ENCODE data around the gene BMPR1A. TPM values are rescaled to one million over a fixed set of nuclear protein-coding genes. Genes with fewer than 3 reads are reported as not detected.
"Not testable (repeated sequence)": the region's sequence is repeated elsewhere in the genome, so short reads cannot be mapped to it uniquely, and the experiment has no call there.

BMPR1A gene
- total RNA-seq, 2 experiments from 2014 or later, result 7.5 to 8.4 TPM

DNA sequence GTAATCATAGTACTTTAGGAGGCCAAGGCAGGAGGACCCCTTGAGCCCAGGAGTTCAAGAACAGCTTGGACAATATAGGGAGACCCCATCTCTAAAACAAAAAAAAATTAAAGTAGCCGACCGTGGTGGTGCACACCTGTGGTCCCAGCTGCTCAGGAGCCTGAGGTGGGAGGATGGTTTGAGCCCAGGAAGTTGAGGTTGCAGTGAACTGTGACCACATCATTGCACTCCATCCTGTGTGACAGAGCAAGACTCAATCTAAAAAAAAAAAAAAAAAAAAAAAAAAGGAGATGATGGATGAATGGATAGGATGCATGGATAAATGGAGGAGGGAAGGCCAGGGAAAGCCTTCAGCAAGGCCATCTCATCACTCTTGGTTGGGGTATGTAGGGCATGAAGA is 33.4 kb upstream of the BMPR1A start:
- DNase-seq, result no peak
- no peaks in the 10 kb centered on the region for H3K9me3 Mint-ChIP-seq
- peaks cover 16% of the 10 kb centered on the region for H3K27me3 Mint-ChIP-seq
- no peak overlapping the region for H3K27ac Mint-ChIP-seq
- no peaks in the 10 kb centered on the region for H3K4me1 Mint-ChIP-seq
- no peaks in the 10 kb centered on the region for H3K36me3 Mint-ChIP-seq
- no peak overlapping the region for H3K4me3 Mint-ChIP-seq

DNA sequence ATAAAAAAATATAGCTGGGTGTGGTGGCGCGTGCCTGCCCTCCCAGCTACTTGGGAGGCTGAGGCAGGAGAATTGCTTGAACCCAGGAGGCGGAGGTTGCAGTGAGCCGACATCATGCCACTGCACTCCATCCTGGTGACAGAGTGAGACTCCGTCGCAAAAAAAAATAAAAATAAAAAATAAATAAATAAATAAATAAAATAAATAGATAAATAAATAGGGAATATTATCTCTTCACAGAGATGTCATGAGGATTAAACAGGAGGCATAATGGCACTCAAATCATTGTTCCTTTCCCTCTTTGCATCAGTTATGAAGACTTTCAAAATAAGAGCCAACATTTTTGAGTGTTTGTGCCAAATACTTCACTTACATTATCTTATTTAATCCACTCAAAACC is 32.0 kb upstream of the BMPR1A start:
- no peak for DNase-seq
- peaks cover 18% of the 10 kb centered on the region for H3K27me3 Mint-ChIP-seq
- H3K4me1 Mint-ChIP-seq, result no peaks in the 10 kb centered on the region

DNA sequence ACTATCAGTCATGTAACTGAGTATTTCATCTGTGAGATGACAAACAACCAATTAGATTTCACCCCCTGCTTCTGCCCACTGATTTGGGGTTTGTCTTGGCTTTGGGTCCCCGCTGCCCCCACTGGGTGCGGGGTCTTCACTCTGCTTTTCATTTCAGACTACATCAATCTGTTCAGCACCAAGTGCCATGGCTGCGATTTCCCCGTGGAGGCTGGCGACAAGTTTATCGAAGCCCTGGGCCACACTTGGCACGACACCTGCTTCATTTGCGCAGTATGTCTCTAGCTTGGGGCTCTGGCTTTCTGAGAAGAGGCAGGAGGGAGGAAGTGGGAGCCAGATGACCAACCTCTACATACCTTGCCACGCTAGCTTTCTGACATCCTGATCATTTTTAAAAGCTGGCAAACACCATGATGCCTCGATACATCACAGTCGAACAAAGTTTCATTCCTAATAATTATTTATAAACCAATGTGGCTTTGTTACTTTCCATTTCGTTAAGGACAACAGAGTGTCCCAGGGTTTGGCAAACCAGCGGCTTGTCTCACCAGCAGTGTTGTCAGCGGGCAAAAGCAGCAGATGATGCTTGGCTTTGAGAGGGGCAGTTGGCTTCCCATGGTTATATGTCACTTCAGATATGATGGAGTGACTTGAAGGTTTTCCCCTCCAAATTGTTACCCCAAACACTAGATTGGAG is 30.3 kb upstream of the BMPR1A start:
- no peaks in the 10 kb centered on the region for H3K36me3 Mint-ChIP-seq
- DNase-seq, result no peak

More for the DNA sequence above, 32.0 kb upstream of the BMPR1A start:
- no peaks in the 10 kb centered on the region for H3K36me3 Mint-ChIP-seq
- no peak overlapping the region for H3K27ac Mint-ChIP-seq
- no peaks in the 10 kb centered on the region for H3K9me3 Mint-ChIP-seq
- H3K4me3 Mint-ChIP-seq, result no peak overlapping the region

DNA sequence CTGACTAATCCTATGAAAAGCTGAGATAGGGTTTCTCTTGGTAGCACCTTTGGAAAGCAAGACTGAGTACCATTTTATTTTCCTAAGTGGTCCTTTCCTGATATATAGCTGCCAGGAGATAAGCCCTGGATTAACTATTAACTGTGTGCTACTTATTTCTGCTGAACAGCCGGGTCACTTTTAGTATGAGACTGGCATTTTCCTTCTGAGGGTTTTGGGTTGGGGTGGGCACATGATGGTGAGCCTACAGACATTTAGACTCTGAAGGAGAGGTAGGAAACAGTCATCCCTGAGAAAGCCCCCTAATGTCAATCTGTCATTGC is 29.8 kb upstream of the BMPR1A start:
- DNase-seq, result no peak
- H3K36me3 Mint-ChIP-seq, result no peaks in the 10 kb centered on the region
- H3K9me3 Mint-ChIP-seq, result no peaks in the 10 kb centered on the region
- H3K4me3 Mint-ChIP-seq, result no peak overlapping the region
- H3K27me3 Mint-ChIP-seq, result peaks cover 6% of the 10 kb centered on the region
- H3K27ac Mint-ChIP-seq, result no peak overlapping the region
- no peaks in the 10 kb centered on the region for H3K4me1 Mint-ChIP-seq

More for the DNA sequence above, 30.3 kb upstream of the BMPR1A start:
- no peak overlapping the region for H3K4me3 Mint-ChIP-seq
- H3K9me3 Mint-ChIP-seq, result no peaks in the 10 kb centered on the region
- H3K4me1 Mint-ChIP-seq, result no peaks in the 10 kb centered on the region
- peaks cover 11% of the 10 kb centered on the region for H3K27me3 Mint-ChIP-seq
- no peak overlapping the region for H3K27ac Mint-ChIP-seq

DNA sequence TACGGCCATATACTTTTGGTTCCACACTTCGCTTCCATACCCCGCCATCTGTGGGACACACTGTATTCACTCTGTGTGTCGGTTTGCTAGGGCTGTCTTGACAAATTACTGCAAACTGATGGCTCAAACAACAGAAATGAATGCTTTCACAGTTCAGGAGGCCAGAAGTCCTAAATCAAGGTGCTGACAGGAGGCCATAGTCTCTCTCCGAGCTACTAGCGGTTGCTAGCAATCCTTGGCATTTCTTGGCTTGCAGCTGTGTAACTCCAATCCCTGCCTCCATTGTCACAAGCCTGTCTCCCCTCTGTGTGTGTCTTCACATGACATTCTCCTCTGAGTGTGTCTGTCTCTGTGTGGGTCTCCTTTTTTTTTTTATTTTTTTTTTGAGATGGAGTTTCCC is 28.9 kb upstream of the BMPR1A start:
- H3K27ac Mint-ChIP-seq, result no peak overlapping the region
- no peak overlapping the region for H3K4me3 Mint-ChIP-seq
- H3K9me3 Mint-ChIP-seq, result no peaks in the 10 kb centered on the region

DNA sequence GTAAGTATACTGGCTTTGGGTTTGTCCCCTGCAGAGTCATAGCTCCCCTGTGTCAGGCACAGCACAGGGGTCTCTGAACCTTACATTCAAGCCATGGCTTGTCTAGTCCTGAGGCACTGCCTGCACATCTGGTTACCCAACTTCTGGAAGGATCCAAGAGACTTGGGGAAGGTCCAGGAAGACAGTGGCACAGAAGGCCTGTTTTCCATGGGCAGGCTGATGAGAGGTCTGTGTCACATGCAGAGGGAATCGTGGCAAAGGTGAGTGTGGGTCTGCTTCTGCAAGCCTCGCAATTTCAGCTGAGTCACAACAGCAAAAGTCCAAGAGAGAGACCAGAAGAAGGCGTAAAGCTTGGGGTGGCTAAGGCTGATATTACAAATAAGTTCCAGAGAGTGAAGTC is 28.4 kb upstream of the BMPR1A start:
- Mint-ChIP-seq H3K4me3 (no peak overlapping the region), H3K9me3 (no peaks in the 10 kb centered on the region), H3K4me1 (no peaks in the 10 kb centered on the region), H3K27me3 (peaks cover 4% of the 10 kb centered on the region), H3K36me3 (no peaks in the 10 kb centered on the region), H3K27ac (no peak overlapping the region)
- no peak for DNase-seq

More for the DNA sequence above, 28.9 kb upstream of the BMPR1A start:
- DNase-seq, result no peak
- Mint-ChIP-seq H3K27me3 (peaks cover 4% of the 10 kb centered on the region), H3K4me1 (no peaks in the 10 kb centered on the region), H3K36me3 (no peaks in the 10 kb centered on the region)

DNA sequence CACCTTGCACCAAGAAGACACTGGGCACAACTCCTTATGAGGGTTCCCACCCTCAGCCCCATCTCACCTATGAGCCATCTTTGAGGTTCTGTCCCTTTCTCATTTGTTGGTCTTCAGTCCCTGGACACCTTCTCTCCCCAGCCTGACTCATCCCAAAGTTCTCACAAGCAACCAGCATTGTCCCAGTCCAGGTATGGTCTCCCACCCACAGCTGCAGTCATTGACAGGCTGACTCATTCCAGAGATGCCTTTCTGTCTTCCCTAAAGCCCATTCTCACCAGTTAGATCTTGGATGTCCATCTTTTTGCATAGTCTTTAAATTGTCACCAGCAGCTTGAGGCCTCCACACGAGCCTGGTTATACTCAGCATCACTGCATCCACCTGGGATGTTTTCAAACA is 26.7 kb upstream of the BMPR1A start:
- no peak overlapping the region for H3K27ac Mint-ChIP-seq
- H3K27me3 Mint-ChIP-seq, result peaks cover 4% of the 10 kb centered on the region
- H3K4me3 Mint-ChIP-seq, result no peak overlapping the region
- DNase-seq, result no peak
- no peaks in the 10 kb centered on the region for H3K9me3 Mint-ChIP-seq
- H3K36me3 Mint-ChIP-seq, result no peaks in the 10 kb centered on the region
- H3K4me1 Mint-ChIP-seq, result no peaks in the 10 kb centered on the region

DNA sequence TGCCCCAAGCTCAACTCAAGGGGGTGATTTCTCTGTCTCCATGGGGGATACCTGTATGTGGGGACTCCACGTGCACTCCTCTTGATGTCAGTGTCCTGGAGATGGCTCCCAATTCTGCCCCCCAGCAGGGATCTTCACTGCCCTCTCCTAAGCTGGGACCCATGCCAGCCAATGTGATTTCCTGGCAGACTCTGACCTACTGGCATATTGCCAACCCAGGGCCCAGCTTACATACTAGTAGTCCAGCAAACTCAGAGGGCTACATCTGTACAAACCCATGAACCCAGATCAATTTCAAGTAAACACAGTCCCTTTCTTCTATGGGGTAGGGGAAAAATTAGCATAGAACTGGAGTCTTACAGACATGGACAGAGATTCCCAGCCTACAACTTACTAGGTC is 26.2 kb upstream of the BMPR1A start:
- Mint-ChIP-seq H3K9me3 (no peaks in the 10 kb centered on the region), H3K27me3 (peaks cover 4% of the 10 kb centered on the region), H3K4me3 (no peak overlapping the region), H3K4me1 (no peaks in the 10 kb centered on the region), H3K27ac (no peak overlapping the region), H3K36me3 (no peaks in the 10 kb centered on the region)
- no peak for DNase-seq

DNA sequence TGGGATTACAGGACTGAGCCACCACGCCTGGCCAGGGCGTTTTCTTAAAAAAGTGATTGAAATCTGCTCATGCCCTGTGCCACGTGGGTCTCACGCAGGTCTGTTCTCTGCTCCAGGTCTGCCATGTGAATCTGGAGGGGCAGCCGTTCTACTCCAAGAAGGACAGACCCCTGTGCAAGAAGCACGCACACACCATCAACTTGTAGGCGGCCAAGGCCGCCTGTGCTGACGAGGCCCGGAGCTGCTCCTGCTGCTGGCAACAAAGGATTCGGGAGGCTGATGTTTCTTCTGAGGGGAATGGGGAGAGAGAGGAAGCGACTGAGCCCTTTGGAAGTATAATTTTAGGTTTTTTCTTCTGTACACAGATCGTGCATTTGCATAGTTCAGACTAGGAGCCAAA is 23.6 kb upstream of the BMPR1A start:
- Mint-ChIP-seq H3K4me1 (no peaks in the 10 kb centered on the region), H3K4me3 (no peak overlapping the region), H3K27ac (no peak overlapping the region), H3K36me3 (no peaks in the 10 kb centered on the region), H3K27me3 (peaks cover 4% of the 10 kb centered on the region), H3K9me3 (no peaks in the 10 kb centered on the region)
- no peak for DNase-seq

DNA sequence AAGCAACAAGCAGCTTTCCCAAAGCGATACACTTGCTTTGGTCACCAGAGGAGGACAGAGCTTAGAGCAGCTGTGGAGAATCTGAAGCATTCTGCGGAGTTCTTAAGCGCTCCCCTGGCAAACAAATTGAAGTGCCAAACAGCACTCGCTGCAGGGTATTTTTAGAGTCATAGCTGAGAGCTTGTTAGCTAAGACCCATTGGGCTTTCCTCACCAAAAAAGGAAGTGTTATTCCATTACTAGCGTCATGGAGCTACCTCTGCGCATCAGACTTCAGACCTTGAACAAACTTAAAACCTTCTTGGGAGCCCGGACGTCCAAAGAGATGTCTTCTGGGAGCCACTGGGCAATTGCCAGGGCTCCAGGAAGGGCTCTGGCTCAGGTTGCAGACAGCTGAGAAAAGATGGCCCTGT is 23.2 kb upstream of the BMPR1A start:
- no peak overlapping the region for H3K4me3 Mint-ChIP-seq
- no peaks in the 10 kb centered on the region for H3K4me1 Mint-ChIP-seq
- no peaks in the 10 kb centered on the region for H3K36me3 Mint-ChIP-seq
- H3K27me3 Mint-ChIP-seq, result no peaks in the 10 kb centered on the region
- H3K9me3 Mint-ChIP-seq, result no peaks in the 10 kb centered on the region
- H3K27ac Mint-ChIP-seq, result no peak overlapping the region
- DNase-seq, result no peak

DNA sequence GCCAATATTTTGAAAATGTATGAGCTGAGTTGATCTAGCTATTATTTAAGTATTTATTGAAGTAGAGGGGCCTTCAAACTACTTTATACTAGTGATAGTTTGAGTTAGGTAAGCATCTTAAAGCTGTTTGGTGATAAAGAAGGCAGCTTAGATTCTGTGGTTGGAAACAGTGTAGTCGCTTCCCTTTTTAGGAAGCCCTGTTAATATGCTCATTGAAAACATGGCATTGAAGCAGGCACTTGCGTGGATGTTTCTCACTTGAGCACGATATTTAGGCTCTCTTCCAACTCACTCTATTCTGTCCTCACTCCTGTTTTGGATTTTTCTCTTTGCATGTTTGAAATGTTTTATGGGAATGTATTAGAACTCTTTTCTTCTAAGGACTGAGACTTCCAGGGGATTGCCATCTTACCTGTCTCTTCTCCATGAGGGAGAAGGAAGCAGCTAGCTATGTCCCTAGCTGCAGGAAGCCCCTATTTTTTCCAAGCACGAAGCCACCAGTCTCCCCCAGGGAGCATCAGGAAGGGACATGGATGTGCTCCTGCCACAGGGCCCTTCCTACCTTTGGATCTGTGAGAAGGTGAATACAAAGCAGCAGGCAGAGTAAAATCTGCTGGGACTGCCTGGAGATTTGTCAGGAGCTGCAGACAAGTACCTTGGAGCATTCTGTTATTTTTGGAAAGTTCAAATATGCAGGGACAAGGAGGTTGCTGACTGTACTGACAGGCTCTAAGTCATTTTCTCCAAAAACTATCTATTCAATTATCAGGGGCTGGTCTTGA is 22.0 kb upstream of the BMPR1A start:
- Mint-ChIP-seq H3K4me1 (no peaks in the 10 kb centered on the region), H3K36me3 (no peaks in the 10 kb centered on the region), H3K27me3 (no peaks in the 10 kb centered on the region), H3K4me3 (no peak overlapping the region), H3K27ac (no peak overlapping the region), H3K9me3 (no peaks in the 10 kb centered on the region)
- no peak for DNase-seq

DNA sequence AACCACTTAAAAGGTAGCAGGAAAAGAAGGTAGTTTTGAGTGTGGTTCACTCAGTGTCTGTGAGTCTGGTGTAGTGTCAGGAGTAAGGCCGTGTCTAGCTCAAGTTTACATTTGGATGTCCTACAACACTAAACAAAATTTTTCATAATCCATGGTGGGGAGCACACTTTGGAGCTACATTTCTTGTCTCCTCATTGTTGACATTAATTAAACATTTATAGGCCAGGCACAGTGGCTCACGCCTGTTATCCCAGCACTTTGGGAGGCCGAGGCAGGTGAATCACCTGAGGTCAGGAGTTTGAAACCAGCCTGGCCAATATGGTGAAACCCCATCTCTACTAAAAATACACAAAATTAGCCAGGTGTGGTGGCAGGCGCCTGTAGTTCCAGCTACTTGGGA is 21.1 kb upstream of the BMPR1A start:
- H3K36me3 Mint-ChIP-seq, H3K27ac Mint-ChIP-seq, H3K4me3 Mint-ChIP-seq, DNase-seq, H3K27me3 Mint-ChIP-seq, H3K9me3 Mint-ChIP-seq, H3K4me1 Mint-ChIP-seq: not testable (repeated sequence)

DNA sequence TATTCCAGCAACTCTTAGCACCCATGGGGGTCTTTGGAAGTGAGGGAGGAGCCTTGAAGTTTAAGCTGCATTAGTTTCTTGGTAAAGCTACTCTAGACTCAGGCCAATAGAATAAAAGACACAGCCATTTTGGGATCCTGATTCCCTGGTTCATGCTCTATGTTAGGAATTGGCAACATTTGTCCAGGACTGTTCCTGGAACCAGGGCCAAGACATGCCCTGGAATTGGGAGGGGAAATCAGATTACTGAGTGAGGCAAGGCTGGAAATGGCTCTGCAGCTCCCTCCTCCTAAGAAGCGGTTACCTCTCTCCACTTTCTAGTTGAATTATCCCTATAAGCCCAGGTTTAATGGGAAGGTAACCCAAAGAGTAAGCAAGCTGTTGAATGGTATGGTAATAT is 14.2 kb upstream of the BMPR1A start:
- Mint-ChIP-seq H3K27me3 (peaks cover 12% of the 10 kb centered on the region), H3K4me1 (no peaks in the 10 kb centered on the region), H3K4me3 (no peak overlapping the region), H3K36me3 (no peaks in the 10 kb centered on the region), H3K9me3 (no peaks in the 10 kb centered on the region), H3K27ac (no peak overlapping the region)
- DNase-seq, result no peak

DNA sequence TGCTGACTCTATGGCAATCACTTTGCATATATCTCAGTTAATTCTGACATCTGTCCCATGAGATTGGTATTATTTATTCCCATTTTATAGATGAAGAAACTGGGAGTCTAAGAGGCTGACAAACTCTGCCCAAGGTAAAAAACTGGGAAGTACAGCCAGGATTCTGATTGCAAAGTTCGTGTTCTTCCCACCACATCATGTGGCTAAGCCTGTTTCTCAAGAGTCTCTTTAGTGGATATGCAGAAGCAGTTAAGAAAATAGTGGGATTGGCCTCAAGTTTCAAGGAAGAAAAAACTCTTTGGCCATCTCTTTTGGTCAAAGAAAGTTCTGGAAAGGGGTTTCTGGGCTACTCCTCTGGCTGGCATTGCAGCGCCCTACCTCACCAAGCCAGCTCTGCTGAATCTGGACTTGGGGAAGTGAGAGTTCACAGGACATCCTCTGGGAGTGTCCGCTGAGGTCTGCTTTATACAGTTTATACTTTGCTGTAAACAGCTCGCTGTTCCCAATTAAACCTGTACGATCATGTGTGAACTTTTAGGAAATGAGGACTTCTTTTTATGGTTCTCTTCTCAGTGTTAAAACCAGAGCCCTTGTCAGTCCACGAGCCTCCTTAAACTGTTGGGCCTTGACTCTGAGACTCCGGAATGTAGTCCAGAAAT is 12.2 kb upstream of the BMPR1A start:
- no peak for DNase-seq
- no peak overlapping the region for H3K4me3 Mint-ChIP-seq
- no peak overlapping the region for H3K27ac Mint-ChIP-seq
- no peaks in the 10 kb centered on the region for H3K9me3 Mint-ChIP-seq
- peaks cover 17% of the 10 kb centered on the region for H3K27me3 Mint-ChIP-seq
- peaks cover 5% of the 10 kb centered on the region for H3K4me1 Mint-ChIP-seq
- no peaks in the 10 kb centered on the region for H3K36me3 Mint-ChIP-seq

DNA sequence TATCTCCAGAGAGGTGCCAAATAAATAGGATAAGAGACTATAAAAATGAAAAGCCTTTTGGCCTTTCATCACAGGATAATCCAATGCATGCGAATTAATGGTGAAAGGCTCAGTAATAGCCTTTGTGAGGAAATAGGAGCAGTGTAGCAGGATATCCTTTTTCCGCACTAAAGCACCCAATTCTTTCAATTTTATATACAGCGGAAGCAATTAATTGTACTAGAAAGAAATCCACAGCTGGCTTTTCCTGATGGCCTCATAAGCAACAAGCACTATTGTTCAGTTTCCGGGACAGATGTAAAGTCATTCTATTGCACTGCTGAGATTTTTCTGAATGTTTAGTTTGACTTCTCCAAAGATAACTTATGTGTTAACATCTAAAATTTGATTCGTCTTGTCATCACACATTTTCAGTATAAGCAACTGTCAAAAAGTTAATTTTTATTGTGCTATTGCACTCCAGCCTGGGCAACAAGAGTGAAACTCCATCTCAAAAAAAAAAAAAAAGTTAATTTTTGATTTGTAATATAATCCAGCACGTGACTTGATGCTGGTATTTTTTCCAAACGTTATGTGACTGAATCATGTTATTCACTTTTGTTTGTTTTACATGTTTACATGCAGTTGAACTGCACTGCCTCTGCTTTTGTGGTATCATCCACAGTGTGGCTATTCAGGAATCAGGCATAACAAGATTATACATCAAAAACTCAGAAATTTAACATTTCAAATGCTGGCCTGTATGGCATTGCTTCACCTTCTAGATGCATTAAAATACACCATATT is 8.4 kb upstream of the BMPR1A start:
- no peak for DNase-seq
- H3K36me3 Mint-ChIP-seq, result no peaks in the 10 kb centered on the region
- H3K27me3 Mint-ChIP-seq, result peaks cover 10% of the 10 kb centered on the region
- H3K9me3 Mint-ChIP-seq, result no peaks in the 10 kb centered on the region
- H3K4me3 Mint-ChIP-seq, result no peak overlapping the region
- no peak overlapping the region for H3K27ac Mint-ChIP-seq
- peaks cover 10% of the 10 kb centered on the region for H3K4me1 Mint-ChIP-seq

Data from activated naive CD8-positive, alpha-beta T cell treated with anti-CD3 and anti-CD28 coated beads for 36 hours (primary cell).